ENCODE data around the gene SLC19A1. TPM values are rescaled to one million over a fixed set of nuclear protein-coding genes. Genes with fewer than 3 reads are reported as not detected.

SLC19A1 gene
- total RNA-seq, 1 donor from 2014 or later: 25.6 TPM

DNA sequence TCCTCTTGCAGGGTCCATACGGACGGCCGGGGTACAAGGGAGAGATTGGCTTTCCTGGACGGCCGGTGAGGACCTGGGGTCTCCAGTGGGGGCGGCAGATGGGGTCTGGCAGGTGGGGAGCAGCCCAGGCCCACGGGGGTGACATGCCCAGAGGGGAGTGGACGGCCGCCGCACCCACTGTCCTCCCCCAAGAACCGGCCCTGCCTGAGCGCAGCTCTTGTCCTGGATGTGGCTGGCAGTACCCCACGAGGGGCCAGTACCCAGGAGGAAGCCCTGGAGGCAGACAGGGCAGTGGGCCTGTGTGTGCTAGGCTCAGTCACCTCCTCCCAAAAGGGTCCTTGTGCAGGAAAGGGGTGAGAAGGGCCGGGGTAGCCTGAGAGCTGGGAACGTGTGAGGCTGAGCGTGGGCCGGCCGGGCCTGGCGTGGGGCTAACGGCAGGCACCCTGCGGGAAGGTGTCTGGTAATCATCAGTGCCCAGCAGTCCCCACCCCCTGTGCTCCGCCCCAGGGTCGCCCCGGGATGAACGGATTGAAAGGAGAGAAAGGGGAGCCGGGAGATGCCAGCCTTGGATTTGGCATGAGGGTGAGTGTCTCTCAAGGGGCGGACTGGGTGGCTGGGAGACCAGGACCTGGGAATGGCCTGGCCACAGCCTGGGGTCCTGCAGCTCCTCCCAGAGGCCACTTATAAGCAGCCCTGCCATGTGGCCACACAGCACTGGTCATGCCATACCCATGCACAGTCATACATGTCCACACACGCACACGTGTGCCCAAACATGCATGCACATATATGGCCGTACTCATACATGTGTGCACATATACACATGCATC, 47.2 kb downstream of the SLC19A1 start:
- no peaks in the 10 kb centered on the region for H3K4me1 Mint-ChIP-seq (ENCODE audit: low read depth)
- H3K9me3 Mint-ChIP-seq (ENCODE audit: low read depth): no peaks in the 10 kb centered on the region
- no peaks in the 10 kb centered on the region for H3K27me3 Mint-ChIP-seq
- TF ChIP-seq, protein P1, sequence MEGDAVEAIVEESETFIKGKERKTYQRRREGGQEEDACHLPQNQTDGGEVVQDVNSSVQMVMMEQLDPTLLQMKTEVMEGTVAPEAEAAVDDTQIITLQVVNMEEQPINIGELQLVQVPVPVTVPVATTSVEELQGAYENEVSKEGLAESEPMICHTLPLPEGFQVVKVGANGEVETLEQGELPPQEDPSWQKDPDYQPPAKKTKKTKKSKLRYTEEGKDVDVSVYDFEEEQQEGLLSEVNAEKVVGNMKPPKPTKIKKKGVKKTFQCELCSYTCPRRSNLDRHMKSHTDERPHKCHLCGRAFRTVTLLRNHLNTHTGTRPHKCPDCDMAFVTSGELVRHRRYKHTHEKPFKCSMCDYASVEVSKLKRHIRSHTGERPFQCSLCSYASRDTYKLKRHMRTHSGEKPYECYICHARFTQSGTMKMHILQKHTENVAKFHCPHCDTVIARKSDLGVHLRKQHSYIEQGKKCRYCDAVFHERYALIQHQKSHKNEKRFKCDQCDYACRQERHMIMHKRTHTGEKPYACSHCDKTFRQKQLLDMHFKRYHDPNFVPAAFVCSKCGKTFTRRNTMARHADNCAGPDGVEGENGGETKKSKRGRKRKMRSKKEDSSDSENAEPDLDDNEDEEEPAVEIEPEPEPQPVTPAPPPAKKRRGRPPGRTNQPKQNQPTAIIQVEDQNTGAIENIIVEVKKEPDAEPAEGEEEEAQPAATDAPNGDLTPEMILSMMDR (IDR thresholded peaks at IDR 0.05; ENCODE audit: unreplicated experiment): no peak
- DNase-seq (ENCODE audit: low spot score, unreplicated experiment): no peak
- peaks cover 9% of the 10 kb centered on the region for H3K36me3 Mint-ChIP-seq (ENCODE audit: insufficient read depth)
- no peak overlapping the region for H3K27ac Mint-ChIP-seq
- no peak overlapping the region for H3K4me3 Mint-ChIP-seq (ENCODE audit: low read depth)

DNA sequence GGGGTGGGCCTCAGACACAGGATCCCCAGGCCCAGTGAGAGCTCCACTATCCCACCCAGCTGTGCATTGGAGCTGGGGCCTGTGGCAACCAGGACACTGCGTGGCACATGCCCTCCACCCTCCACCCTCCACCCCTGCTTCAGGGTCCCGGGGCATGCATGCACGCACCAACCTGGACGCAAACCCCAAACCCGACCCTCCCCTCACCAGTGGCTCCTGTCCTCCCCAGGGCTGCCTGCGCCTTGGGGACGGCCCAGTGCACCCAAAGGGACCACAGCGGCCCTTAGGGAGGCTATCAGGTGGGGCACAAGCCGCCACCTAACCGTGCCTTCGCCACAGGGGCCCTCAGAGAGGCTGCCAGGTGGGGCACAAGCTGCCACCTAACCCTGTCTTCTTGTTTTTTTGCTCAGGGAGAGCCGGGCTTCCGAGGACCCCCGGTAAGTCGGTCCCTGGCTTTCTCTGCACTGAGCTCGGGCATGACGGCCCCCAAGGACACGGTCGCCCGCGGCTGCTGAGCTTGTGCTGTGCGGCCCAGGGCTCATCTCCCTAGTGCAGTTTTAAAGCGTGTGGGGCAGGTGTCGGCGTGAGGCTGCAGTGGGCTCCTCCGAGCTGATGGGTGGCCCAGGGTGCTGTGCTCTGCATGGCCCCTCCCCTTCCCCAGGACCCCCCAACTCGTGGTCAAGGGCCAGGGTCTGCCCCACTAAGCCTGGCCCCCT, 47.9 kb downstream of the SLC19A1 start:
- peaks cover 8% of the 10 kb centered on the region for H3K36me3 Mint-ChIP-seq (ENCODE audit: insufficient read depth)
- H3K27ac Mint-ChIP-seq: no peak overlapping the region
- TF ChIP-seq, protein P1 (IDR thresholded peaks at IDR 0.05; ENCODE audit: unreplicated experiment): no peak
- no peaks in the 10 kb centered on the region for H3K9me3 Mint-ChIP-seq (ENCODE audit: low read depth)
- H3K4me1 Mint-ChIP-seq (ENCODE audit: low read depth): no peaks in the 10 kb centered on the region
- DNase-seq (ENCODE audit: low spot score, unreplicated experiment): no peak
- no peaks in the 10 kb centered on the region for H3K27me3 Mint-ChIP-seq
- H3K4me3 Mint-ChIP-seq (ENCODE audit: low read depth): no peak overlapping the region

- TF ChIP-seq, protein P1 (IDR thresholded peaks at IDR 0.05; ENCODE audit: unreplicated experiment): no peak
- Mint-ChIP-seq H3K4me3 (ENCODE audit: low read depth) (no peak overlapping the region), H3K4me1 (ENCODE audit: low read depth) (peaks cover 2% of the 10 kb centered on the region), H3K27ac (no peak overlapping the region), H3K36me3 (ENCODE audit: insufficient read depth) (peaks cover 3% of the 10 kb centered on the region), H3K27me3 (no peaks in the 10 kb centered on the region), H3K9me3 (ENCODE audit: low read depth) (no peaks in the 10 kb centered on the region)
- no peak for DNase-seq (ENCODE audit: low spot score, unreplicated experiment)
Observed at GRCh38 chr21:45493401-45494001, 48.7 kb downstream of the SLC19A1 start.

GRCh38 chr21:45492765-45493164, 49.5 kb downstream of the SLC19A1 start:
- no peak for DNase-seq (ENCODE audit: low spot score, unreplicated experiment)
- TF ChIP-seq, protein P1 (IDR thresholded peaks at IDR 0.05; ENCODE audit: unreplicated experiment): no peak
- Mint-ChIP-seq H3K4me3 (ENCODE audit: low read depth) (no peak overlapping the region), H3K9me3 (ENCODE audit: low read depth) (no peaks in the 10 kb centered on the region), H3K27me3 (no peaks in the 10 kb centered on the region), H3K36me3 (ENCODE audit: insufficient read depth) (peaks cover 3% of the 10 kb centered on the region), H3K4me1 (ENCODE audit: low read depth) (peaks cover 2% of the 10 kb centered on the region), H3K27ac (no peak overlapping the region)

DNA sequence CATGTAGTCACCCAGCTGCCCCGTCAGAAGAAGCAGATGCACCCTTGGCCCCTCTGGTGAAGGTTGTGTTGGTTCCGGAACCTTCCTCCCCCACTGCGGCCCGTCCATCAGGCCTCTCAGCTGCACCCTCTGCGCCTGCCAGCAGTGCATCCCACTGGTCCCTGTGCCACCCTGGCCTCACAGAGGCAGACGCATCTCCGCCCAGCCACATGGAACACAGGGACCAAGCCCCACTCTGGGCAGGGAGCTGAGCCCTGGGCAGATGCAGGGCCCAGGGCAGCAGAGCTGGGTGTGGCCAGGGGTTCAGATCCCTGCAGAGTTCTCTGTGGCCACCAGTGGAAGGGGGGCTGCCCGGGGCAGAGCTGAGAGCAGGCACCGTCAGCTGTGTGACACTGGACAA, 50.6 kb downstream of the SLC19A1 start:
- Mint-ChIP-seq H3K36me3 (ENCODE audit: insufficient read depth) (no peaks in the 10 kb centered on the region), H3K9me3 (ENCODE audit: low read depth) (no peaks in the 10 kb centered on the region), H3K27me3 (no peaks in the 10 kb centered on the region), H3K4me1 (ENCODE audit: low read depth) (peaks cover 2% of the 10 kb centered on the region), H3K4me3 (ENCODE audit: low read depth) (no peak overlapping the region), H3K27ac (no peak overlapping the region)
- TF ChIP-seq, protein P1 (IDR thresholded peaks at IDR 0.05; ENCODE audit: unreplicated experiment): no peak
- no peak for DNase-seq (ENCODE audit: low spot score, unreplicated experiment)

Measured in progenitor cell of endocrine pancreas (in vitro differentiated cells).